K562 (cell line): ENCODE measurements around the gene DYNC2LI1. TPM values are rescaled to one million over a fixed set of nuclear protein-coding genes. Genes with fewer than 3 reads are reported as not detected.

Experiments used
- ATAC-seq: fragments of 200-7000 bp; cut with Tn5 transposase; 3 replicates; pipeline ENCODE4 v1.9.1; 2020; ENCODE audit warnings: moderate library complexity
- BruUV-seq: library from RNA; stranded (reverse); fragments of 400-500 nt; replicated peaks from 2 replicates; lab custom pipeline; 2021; lab: Mats Ljungman, UMichigan
- CTCF ChIA-PET: fragments of 300-600 bp; formaldehyde crosslinking; extraction: SDS; loops from one replicate; lab custom pipeline; 2021; ENCODE audit warnings: low intra/inter-chr PET ratio; lab: Yijun Ruan, JAX
- POLR2A ChIA-PET: fragments of 300-600, 350-650 bp; sonication (Branson Sonifier 250); formaldehyde crosslinking; extraction: SDS; loops from one replicate; lab custom pipeline; 2021; ENCODE audit warnings: antibody characterized with exemption, inconsistent platforms; lab: Yijun Ruan, JAX
- DNase-seq, 4 experiments: peaks; one replicate each; pipeline versions ENCODE4 v3.0.0 to v3.0.0-alpha.2; 2011 to 2018; ENCODE audit warnings: low spot score in 3 of 4, mixed read lengths in 3 of 4; ENCODE audit errors: extremely low read depth in 1 of 4
- FAIRE-seq: peaks from 2 replicates; lab custom pipeline; 2011; peaks lifted over from hg19 to GRCh38; lab: Jason Lieb, UNC
- H2AFZ ChIP-seq: 2 replicates; pipeline ENCODE4 v1.6.0; 2011; ENCODE audit warnings: low read depth, low read length, control low read depth, inconsistent platforms
- H3K27ac ChIP-seq: fragments of 200-600 bp; 3 replicates; pipeline ENCODE4 v1.8.0; 2011; ENCODE audit warnings: low read depth, mild to moderate bottlenecking, control low read depth, inconsistent platforms, low read length, moderate library complexity, mixed read lengths; ENCODE audit errors: extremely low read depth
- H3K27me3 ChIP-seq, 2 experiments: fragments of 300-600 bp in 1 of 2; 2 replicates in 1 of 2; 3 replicates in 1 of 2; pipeline versions ENCODE4 v1.6.0 to v1.8.0; 2011; ENCODE audit warnings: inconsistent platforms in 2 of 2, low read length in 2 of 2, mild to moderate bottlenecking in 1 of 2, mixed read lengths in 1 of 2, moderate library complexity in 1 of 2; ENCODE audit not compliant: control insufficient read depth in 2 of 2, insufficient read depth in 2 of 2
- H3K36me3 ChIP-seq: fragments of 300-600 bp; 3 replicates; pipeline ENCODE4 v1.8.0; 2011; ENCODE audit warnings: mild to moderate bottlenecking, low read length, inconsistent platforms; ENCODE audit not compliant: control insufficient read depth, insufficient read depth
- H3K4me1 ChIP-seq, 2 experiments: fragments of 200-600 bp in 1 of 2; replicated peaks in 1 of 2; 2 replicates in 1 of 2; 3 replicates in 1 of 2; pipeline versions ENCODE4 v1.5.1 to v1.8.0; 2011; ENCODE audit warnings: inconsistent platforms in 2 of 2, low read length in 2 of 2, mild to moderate bottlenecking in 1 of 2, mixed read lengths in 1 of 2, moderate library complexity in 1 of 2; ENCODE audit not compliant: control insufficient read depth in 2 of 2, insufficient read depth in 2 of 2
- H3K4me2 ChIP-seq: 2 replicates; pipeline ENCODE4 v1.6.1; 2011; ENCODE audit warnings: low read length, control low read depth, inconsistent platforms, mixed read lengths; ENCODE audit not compliant: insufficient read depth
- H3K4me3 ChIP-seq: fragments of 200-600 bp; sonication (generic), shearing (Covaris generic); 2 replicates; pipeline ENCODE4 v1.5.1; 2016; ENCODE audit warnings: control low read depth, inconsistent platforms
- H3K79me2 ChIP-seq: fragments of 200-600 bp; 3 replicates; pipeline ENCODE4 v1.8.0; 2011; ENCODE audit warnings: low read length, inconsistent platforms; ENCODE audit not compliant: control insufficient read depth, insufficient read depth
- H3K9ac ChIP-seq, 2 experiments: 2 replicates each; pipeline versions ENCODE4 v1.6.0 to v1.6.1; 2011; ENCODE audit warnings: low read depth in 2 of 2, low read length in 2 of 2, control low read depth in 1 of 2, inconsistent platforms in 1 of 2, mild to moderate bottlenecking in 1 of 2, mixed read lengths in 1 of 2; ENCODE audit not compliant: insufficient read depth in 1 of 2
- H3K9me1 ChIP-seq: one replicate; pipeline ENCODE4 v1.6.0; 2011; ENCODE audit warnings: inconsistent platforms, mild to moderate bottlenecking, low read length, moderate library complexity; ENCODE audit not compliant: control insufficient read depth, insufficient read depth
- H3K9me3 ChIP-seq: replicated peaks from 2 replicates; pipeline ENCODE4 v1.5.1; 2011; ENCODE audit warnings: low read depth, low read length, inconsistent platforms; ENCODE audit not compliant: control insufficient read depth, insufficient read depth
- H4K20me1 ChIP-seq: replicated peaks from 2 replicates; pipeline ENCODE4 v1.6.1; 2011; ENCODE audit warnings: low read length, inconsistent platforms, mixed read lengths; ENCODE audit not compliant: control insufficient read depth, insufficient read depth
- C11orf30 ChIP-seq: fragments of 450-650 bp; IDR thresholded peaks from 2 replicates; pipeline ENCODE4 v1.6.1; 2016; ENCODE audit warnings: low read depth, mild to moderate bottlenecking
- CAMTA2 ChIP-seq: fragments of 250-450 bp; sonication (Bioruptor Pico); conservative IDR thresholded peaks from 2 replicates; pipeline ENCODE4 v1.5.1; 2022
- CBX1 ChIP-seq: sonication (generic); IDR thresholded peaks from 2 replicates; pipeline ENCODE4 v1.6.1; 2016; ENCODE audit warnings: antibody characterized with exemption, low read depth, mild to moderate bottlenecking
- CREB1 ChIP-seq, 2 experiments: sonication (generic) in 1 of 2; formaldehyde crosslinking in 1 of 2; IDR thresholded peaks; 2 replicates each; pipeline versions ENCODE4 v1.6.1 to v1.8.0; 2012 to 2022; ENCODE audit warnings: inconsistent platforms in 1 of 2, mild to moderate bottlenecking in 1 of 2, missing genetic modification reagents in 1 of 2, moderate library complexity in 1 of 2
- GTF2B ChIP-seq: IDR thresholded peaks from 2 replicates; pipeline ENCODE4 v1.6.1; 2011; ENCODE audit not compliant: insufficient read length; ENCODE audit errors: extremely low read depth
- NFIX ChIP-seq: fragments of 250-450 bp; sonication (Bioruptor Pico); IDR thresholded peaks from 2 replicates; pipeline ENCODE4 v1.4.0; 2020; ENCODE audit warnings: low read depth, mild to moderate bottlenecking, moderate library complexity
- PHB ChIP-seq: fragments of 250-450 bp; sonication (Bioruptor Pico); IDR thresholded peaks from 2 replicates; pipeline ENCODE4 v1.5.0; 2021
- PTTG1 ChIP-seq: fragments of 450-650 bp; IDR thresholded peaks from 2 replicates; pipeline ENCODE4 v1.6.1; 2016; ENCODE audit warnings: low read depth, mild to moderate bottlenecking, missing genetic modification characterization, missing compliant biosample characterization
- RFX1 ChIP-seq: fragments of 450-650 bp; IDR thresholded peaks from 2 replicates; pipeline ENCODE4 v1.6.1; 2016; ENCODE audit warnings: mild to moderate bottlenecking, moderate library complexity
- STAG1 ChIP-seq: sonication (generic); formaldehyde crosslinking; IDR thresholded peaks from 2 replicates; pipeline ENCODE4 v1.5.0; 2020; ENCODE audit warnings: missing genetic modification reagents, borderline replicate concordance
- ZNF165 ChIP-seq: fragments of 250-450 bp; sonication (Bioruptor Pico); IDR thresholded peaks from 2 replicates; pipeline ENCODE4 v1.4.0; 2020; ENCODE audit warnings: borderline replicate concordance
- ZNF239 ChIP-seq: fragments of 250-450 bp; sonication (Bioruptor Pico); IDR thresholded peaks from 2 replicates; pipeline ENCODE4 v1.4.0; 2020; ENCODE audit warnings: mild to moderate bottlenecking
- ZNF3 ChIP-seq: fragments of 250-450 bp; sonication (Bioruptor Pico); IDR thresholded peaks from 2 replicates; pipeline ENCODE4 v1.5.0; 2021; ENCODE audit warnings: mild to moderate bottlenecking, moderate library complexity
- ZNF408 ChIP-seq: fragments of 250-450 bp; sonication (Bioruptor Pico); IDR thresholded peaks from 2 replicates; pipeline ENCODE4 v1.4.0; 2020; ENCODE audit warnings: low read depth, mild to moderate bottlenecking, moderate library complexity
- ZNF75A ChIP-seq: fragments of 450-650 bp; formaldehyde crosslinking; IDR thresholded peaks from 2 replicates; pipeline ENCODE4 v1.4.0; 2020; ENCODE audit warnings: mild to moderate bottlenecking
- ZZZ3 ChIP-seq: fragments of 450-650 bp; IDR thresholded peaks from 2 replicates; pipeline ENCODE4 v1.6.1; 2016; ENCODE audit warnings: antibody characterized with exemption, mild to moderate bottlenecking, moderate library complexity
- WGBS: fragments of 100-300 bp; shearing (Covaris generic); methylation state at CpG from one replicate; pipeline ENCODE4 v1.1.6; 2016; ENCODE audit warnings: low coverage, mixed read lengths; ENCODE audit not compliant: insufficient coverage; ENCODE audit errors: missing lambda C conversion rate; 5-methylcytosine and 5-hydroxymethylcytosine counted together
- in situ Hi-C: fragments of 300-500 bp; cut with MboI; formaldehyde crosslinking; loops from 4 replicates; pipeline ENCODE4 v1.15.0; 2018; ENCODE audit warnings: inconsistent platforms, mixed read lengths
- intact Hi-C: fragments of 100-400 bp; cut with micrococcal nuclease; formaldehyde crosslinking; loops from 2 replicates; pipeline ENCODE4 v1.14.2; 2022
- polyA plus RNA-seq, 8 experiments: library from polyadenylated mRNA; depleted of rRNA in 4 of 8; stranded (reverse) in 5 of 8; unstranded in 3 of 8; fragments of >200 nt; fragmentation: Nextera tagmentation in 2 of 8; fragmentation: Illumina TruSeq in 1 of 8; extraction: Ambion mirVana in 2 of 8; extraction: Trizol in 1 of 8; gene quantifications; 2 replicates each; pipeline versions ENCODE4 v1.2.1 to v1.2.3, GENCODE V29; 2011 to 2014; ENCODE audit warnings: inconsistent platforms in 1 of 8, missing spikeins in 1 of 8
- total RNA-seq, 7 experiments: library from RNA; depleted of rRNA in 6 of 7; stranded (reverse); fragments of >200 nt in 6 of 7; fragmentation: Illumina TruSeq in 2 of 7; extraction: Trizol in 2 of 7; gene quantifications; 2 replicates each; pipeline versions ENCODE4 v1.2.1 to v1.2.3, GENCODE V29; 2011 to 2021; ENCODE audit warnings: low replicate concordance in 1 of 7

Gene DYNC2LI1
- total and polyA plus RNA-seq, 9 of the 15 experiments (the other 6 are each of a cell fraction or from before 2014, with no cell fraction given), result 12.5 to 42.2 (median 25.8) TPM

DNA sequence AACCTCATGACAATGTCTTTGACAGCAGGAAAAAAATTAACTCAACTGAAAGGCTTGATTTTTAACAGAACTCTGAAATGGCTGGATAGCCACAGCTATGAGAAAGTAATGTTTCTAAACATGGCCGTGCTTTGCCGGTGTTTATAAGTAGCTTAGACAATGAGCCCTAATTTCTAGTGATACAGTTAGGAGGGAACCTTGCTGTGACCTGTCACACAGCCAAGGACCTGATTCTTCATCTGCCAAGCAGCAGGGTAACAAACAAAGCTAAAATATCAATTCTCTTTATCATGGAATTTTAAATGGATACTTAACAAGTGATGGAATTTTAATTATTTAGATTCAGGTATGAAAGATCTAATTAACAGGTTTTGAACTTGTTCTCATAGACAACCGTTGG lies 24.3 kb upstream of the DYNC2LI1 start:
- H3K4me3 ChIP-seq, result no peak overlapping the region
- H3K9me1 ChIP-seq, result no peaks in the 10 kb centered on the region
- H3K4me2 ChIP-seq, result no peak overlapping the region
- no peak overlapping the region for H3K27ac ChIP-seq
- FAIRE-seq, result peak; percentile 59
- ChIA-PET POLR2A (no interaction called here), CTCF (no interaction called here)
- intact Hi-C loops (no loop called here), in situ Hi-C loops (no loop called here)
- no peak for ATAC-seq
- H3K9me3 ChIP-seq, result no peaks in the 10 kb centered on the region
- H2AFZ ChIP-seq, result no peak overlapping the region
- BruUV-seq, result no TSS peak
- H3K4me1 ChIP-seq, result peaks cover 0 to 3% of the 10 kb centered on the region in 2 experiments; a peak in 1 of 5 replicates
- H3K27me3 ChIP-seq, result no peaks in the 10 kb centered on the region
- H3K79me2 ChIP-seq, result no peaks in the 10 kb centered on the region
- no peak for DNase-seq
- TF ChIP-seq ZNF75A (no peak), C11orf30 (no peak), STAG1 (CRISPR knock-in tag) (no peak), GTF2B (no peak), CBX1 (no peak), NFIX (no peak), CREB1 (IDR thresholded peaks at IDR 0.05) (no peak), CREB1 (CRISPR knock-in tag; IDR thresholded peaks at IDR 0.05) (no peak), ZZZ3 (no peak), CAMTA2 (CRISPR knock-in tag) (no peak), ZNF3 (CRISPR knock-in tag) (no peak), ZNF165 (no peak), ZNF239 (CRISPR knock-in tag) (no peak), PTTG1 (tag) (no peak), ZNF408 (CRISPR knock-in tag) (no peak), PHB (CRISPR knock-in tag) (no peak), RFX1 (no peak)
- WGBS, result 22% methylated on average over 3 of the region's 3 CpGs
- H4K20me1 ChIP-seq, result no peaks in the 10 kb centered on the region
- H3K36me3 ChIP-seq, result no peaks in the 10 kb centered on the region
- H3K9ac ChIP-seq, result no peak overlapping the region
